Gastrocnemius medialis (tissue), 4 donors: ENCODE measurements around the gene THOP1. TPM values are rescaled to one million over a fixed set of nuclear protein-coding genes. Genes with fewer than 3 reads are reported as not detected.

Source experiments
- ATAC-seq, 2 donors: fragments of 150-250 bp; one replicate each; pipeline ENCODE4 v1.9.1; 2016
- DNase-seq, 2 donors: peaks; one replicate each; pipeline ENCODE4 v3.0.0-alpha.2; 2019
- H3K27ac ChIP-seq, 4 donors: fragments of 200-600 bp; sonication (generic); 1 replicate in 1 of 4; 2 replicates in 3 of 4; pipeline ENCODE4 v1.5.1; 2016 to 2018; ENCODE audit warnings: mild to moderate bottlenecking in 2 of 4, moderate library complexity in 1 of 4
- H3K27me3 ChIP-seq, 3 donors: fragments of 200-600 bp; sonication (generic) in 2 of 3; 1 replicate in 1 of 3; 2 replicates in 2 of 3; pipeline versions ENCODE4 v1.5.1 to v1.6.0; 2016 to 2019; ENCODE audit warnings: mild to moderate bottlenecking in 1 of 3, moderate library complexity in 1 of 3
- H3K36me3 ChIP-seq, 2 donors: fragments of 200-600 bp; sonication (generic) in 1 of 2; one replicate each; pipeline ENCODE4 v1.5.1; 2017 to 2018
- H3K4me1 ChIP-seq, 2 donors: fragments of 200-600 bp; sonication (generic) in 1 of 2; one replicate each; pipeline ENCODE4 v1.5.1; 2016 to 2017; ENCODE audit warnings: mild to moderate bottlenecking in 2 of 2
- H3K4me3 ChIP-seq, 4 donors: fragments of 200-600 bp; sonication (generic) in 3 of 4; 1 replicate in 1 of 4; 2 replicates in 3 of 4; pipeline ENCODE4 v1.5.1; 2016 to 2019; ENCODE audit warnings: mild to moderate bottlenecking in 2 of 4
- H3K9me3 ChIP-seq, 3 donors: fragments of 200-600 bp; sonication (generic) in 2 of 3; 1 replicate in 1 of 3; 2 replicates in 2 of 3; pipeline ENCODE4 v1.5.1; 2016 to 2019
- POLR2A ChIP-seq, 2 donors: fragments of 450-650 bp; IDR thresholded peaks; one replicate each; pipeline ENCODE4 v1.6.1; 2017; ENCODE audit warnings: antibody characterized with exemption in 2 of 2, mild to moderate bottlenecking in 2 of 2, moderate library complexity in 2 of 2
- in situ Hi-C, 4 donors: fragments of 200-750 bp; cut with MboI; loops; one replicate each; pipeline versions ENCODE4 v1.15.0 to v1.8.0; 2017; ENCODE audit warnings: low sequenced_read_pairs in 4 of 4
- intact Hi-C: fragments of 100-400 bp; cut with DNase I; formaldehyde crosslinking; loops from one replicate; pipeline ENCODE4 v1.15.1; 2023; ENCODE audit warnings: low total_unique reads
- total RNA-seq, 4 donors: library from RNA; depleted of rRNA; stranded (reverse); fragments of >200 nt; gene quantifications; one replicate each; pipeline versions ENCODE4 v1.1.0 to v1.2.3, GENCODE V29; 2016
- TF ChIP-seq, protein P1 (sequence below), 5 experiments: fragments of 450-650 bp in 3 of 5; fragments of 200-600 bp in 2 of 5; sonication (generic) in 2 of 5; IDR thresholded peaks in 4 of 5; conservative IDR thresholded peaks in 1 of 5; 1 replicate in 4 of 5; 2 replicates in 1 of 5; pipeline ENCODE4 v1.5.1; 2016 to 2019; ENCODE audit warnings: antibody characterized with exemption in 5 of 5, mild to moderate bottlenecking in 3 of 5, moderate library complexity in 3 of 5

THOP1 gene
- total RNA-seq, 4 donors from 2014 or later = 31.5 to 114 (median 73.0) TPM

GRCh38 chr19:2777952-2778683 lies 7.2 kb upstream of the THOP1 start:
- no peak for TF ChIP-seq POLR2A (IDR thresholded peaks at IDR 0.05)
- TF ChIP-seq, protein P1, sequence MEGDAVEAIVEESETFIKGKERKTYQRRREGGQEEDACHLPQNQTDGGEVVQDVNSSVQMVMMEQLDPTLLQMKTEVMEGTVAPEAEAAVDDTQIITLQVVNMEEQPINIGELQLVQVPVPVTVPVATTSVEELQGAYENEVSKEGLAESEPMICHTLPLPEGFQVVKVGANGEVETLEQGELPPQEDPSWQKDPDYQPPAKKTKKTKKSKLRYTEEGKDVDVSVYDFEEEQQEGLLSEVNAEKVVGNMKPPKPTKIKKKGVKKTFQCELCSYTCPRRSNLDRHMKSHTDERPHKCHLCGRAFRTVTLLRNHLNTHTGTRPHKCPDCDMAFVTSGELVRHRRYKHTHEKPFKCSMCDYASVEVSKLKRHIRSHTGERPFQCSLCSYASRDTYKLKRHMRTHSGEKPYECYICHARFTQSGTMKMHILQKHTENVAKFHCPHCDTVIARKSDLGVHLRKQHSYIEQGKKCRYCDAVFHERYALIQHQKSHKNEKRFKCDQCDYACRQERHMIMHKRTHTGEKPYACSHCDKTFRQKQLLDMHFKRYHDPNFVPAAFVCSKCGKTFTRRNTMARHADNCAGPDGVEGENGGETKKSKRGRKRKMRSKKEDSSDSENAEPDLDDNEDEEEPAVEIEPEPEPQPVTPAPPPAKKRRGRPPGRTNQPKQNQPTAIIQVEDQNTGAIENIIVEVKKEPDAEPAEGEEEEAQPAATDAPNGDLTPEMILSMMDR (IDR thresholded peaks at IDR 0.05 in 4 of 5, conservative IDR thresholded peaks at IDR 0.05 in 1 of 5) = no peak
- Histone ChIP-seq H3K27ac (peak overlapping the region in 3 of 4 donors; percentile 44 to 84 (median 60)), H3K4me1 (peaks cover 58 to 75% of the 10 kb centered on the region in 2 donors), H3K27me3 (no peaks in the 10 kb centered on the region), H3K4me3 (no peak overlapping the region), H3K36me3 (no peaks in the 10 kb centered on the region), H3K9me3 (no peaks in the 10 kb centered on the region)
- no peak for ATAC-seq
- intact Hi-C loops = no loop called here
- in situ Hi-C loops = no loop called here
- DNase-seq = no peak

- Histone ChIP-seq H3K4me3 (no peak overlapping the region), H3K9me3 (no peaks in the 10 kb centered on the region), H3K27ac (peak overlapping the region; percentile 41 to 84 (median 52)), H3K36me3 (no peaks in the 10 kb centered on the region), H3K27me3 (no peaks in the 10 kb centered on the region), H3K4me1 (peaks cover 63 to 78% of the 10 kb centered on the region in 2 donors)
- in situ Hi-C loops = no loop called here
- DNase-seq = no peak
- intact Hi-C loops = no loop called here
- TF ChIP-seq, protein P1 (IDR thresholded peaks at IDR 0.05 in 4 of 5, conservative IDR thresholded peaks at IDR 0.05 in 1 of 5) = no peak
- TF ChIP-seq POLR2A (IDR thresholded peaks at IDR 0.05) = no peak
- no peak for ATAC-seq
These were observed 6.1 kb upstream of the THOP1 start for GRCh38 chr19:2779121-2779740.

DNA sequence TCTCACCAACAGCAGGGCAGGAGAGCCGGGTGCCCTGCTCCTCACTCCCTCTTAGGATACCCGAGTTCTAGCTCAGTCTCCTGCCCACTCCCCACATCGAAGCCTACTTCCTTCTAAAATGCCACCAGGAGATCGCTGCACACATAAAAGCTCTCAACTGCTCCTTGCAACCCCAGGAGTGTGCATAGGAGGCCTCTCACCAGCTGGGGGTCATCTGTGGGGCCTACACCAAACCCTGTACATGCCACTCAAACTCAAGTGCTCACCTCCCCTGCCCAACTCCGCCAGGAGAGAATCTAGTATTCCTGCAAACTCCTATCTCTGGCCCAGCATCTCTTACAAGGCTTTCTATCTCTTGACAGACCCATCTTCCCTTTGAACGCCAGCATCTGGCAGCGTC lies 5.0 kb upstream of the THOP1 start:
- intact Hi-C loops = no loop called here

DNA sequence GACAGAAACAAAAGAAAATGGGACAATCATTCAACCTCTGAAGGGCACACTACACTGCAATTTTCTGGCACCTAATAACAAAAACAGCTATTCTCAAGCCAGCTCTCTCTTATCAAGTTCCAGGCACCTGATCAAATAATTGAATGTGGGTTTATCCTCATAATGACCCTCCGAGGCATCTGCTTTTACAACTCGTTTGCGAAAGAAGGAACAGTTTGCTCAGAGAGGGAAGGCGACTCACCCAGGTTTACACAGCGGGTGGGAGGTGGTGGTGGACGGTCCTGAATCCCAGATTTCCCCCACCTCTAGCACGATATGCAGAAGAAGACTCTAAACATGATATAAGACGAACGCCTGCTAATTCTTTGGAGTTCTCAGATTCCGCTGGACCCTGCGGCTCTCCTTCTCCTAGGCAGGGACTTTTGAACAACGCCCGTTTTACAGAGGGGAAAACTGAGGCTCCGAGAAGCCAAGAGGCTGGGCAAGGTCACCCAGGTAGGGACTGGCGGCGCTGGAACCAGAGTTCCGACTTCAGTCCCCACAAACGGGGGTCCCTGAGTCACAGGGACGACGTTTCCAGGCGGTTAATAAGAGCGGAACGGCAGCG lies 2.9 kb upstream of the THOP1 start:
- in situ Hi-C loops = no loop called here
- peak overlapping the region; percentile 66 to 97 (median 90) for H3K4me3 ChIP-seq

More for the DNA sequence above, 5.0 kb upstream of the THOP1 start:
- TF ChIP-seq, protein P1 (IDR thresholded peaks at IDR 0.05 in 4 of 5, conservative IDR thresholded peaks at IDR 0.05 in 1 of 5) = no peak
- TF ChIP-seq POLR2A (IDR thresholded peaks at IDR 0.05) = no peak
- DNase-seq (no peak), ATAC-seq (no peak)
- H3K36me3 ChIP-seq = no peaks in the 10 kb centered on the region
- in situ Hi-C loops = no loop called here
- H3K9me3 ChIP-seq = no peaks in the 10 kb centered on the region
- no peak overlapping the region for H3K27ac ChIP-seq
- no peaks in the 10 kb centered on the region for H3K27me3 ChIP-seq
- H3K4me1 ChIP-seq = peaks cover 61 to 72% of the 10 kb centered on the region in 2 donors
- no peak overlapping the region for H3K4me3 ChIP-seq

More for the DNA sequence above, 2.9 kb upstream of the THOP1 start:
- TF ChIP-seq, protein P1 (IDR thresholded peaks at IDR 0.05 in 4 of 5, conservative IDR thresholded peaks at IDR 0.05 in 1 of 5) = no peak
- TF ChIP-seq POLR2A (IDR thresholded peaks at IDR 0.05) = no peak
- DNase-seq (no peak), ATAC-seq (no peak)
- Histone ChIP-seq H3K27me3 (no peaks in the 10 kb centered on the region), H3K36me3 (no peaks in the 10 kb centered on the region), H3K9me3 (no peaks in the 10 kb centered on the region), H3K27ac (peak overlapping the region; percentile 86 to 96 (median 93)), H3K4me1 (peaks cover 64 to 68% of the 10 kb centered on the region in 2 donors)
- intact Hi-C loops = no loop called here
